GM12878 (cell line): ENCODE data around the gene TTI1. TPM values are rescaled to one million over a fixed set of nuclear protein-coding genes. Genes with fewer than 3 reads are reported as not detected.

ENCODE experiments used
- ATAC-seq: fragments of 200-7000 bp; cut with Tn5 transposase; 3 replicates; pipeline ENCODE4 v1.9.1; 2020; ENCODE audit warnings: mild to moderate bottlenecking, moderate library complexity
- BruUV-seq: library from RNA; stranded (reverse); fragments of 400-500 nt; replicated peaks from 2 replicates; lab custom pipeline; 2021; lab: Mats Ljungman, UMichigan
- CTCF ChIA-PET: fragments of 300-600 bp; sonication (Branson Sonifier 250); formaldehyde crosslinking; extraction: SDS; loops from one replicate; lab custom pipeline; 2021; ENCODE audit warnings: inconsistent platforms; lab: Yijun Ruan, JAX
- POLR2A ChIA-PET: fragments of 350-600 bp; formaldehyde crosslinking; extraction: SDS; loops from one replicate; lab custom pipeline; 2021; ENCODE audit warnings: inconsistent platforms; lab: Charles Lee
- RAD21 ChIA-PET: fragments of 300-600 bp; sonication (Branson Sonifier 250); formaldehyde crosslinking; loops from one replicate; lab custom pipeline; 2023; ENCODE audit warnings: antibody characterized with exemption; ENCODE audit not compliant: unreplicated experiment; lab: Charles Lee
- SMC1A ChIA-PET: fragments of 300-600 bp; sonication (Branson Sonifier 250); formaldehyde crosslinking; loops from one replicate; lab custom pipeline; 2023; ENCODE audit not compliant: unreplicated experiment, uncharacterized antibody; lab: Charles Lee
- DNase-seq: peaks from one replicate; pipeline ENCODE4 v3.0.0-alpha.2; 2011; ENCODE audit warnings: low read depth, low spot score
- FAIRE-seq: peaks from 3 replicates; lab custom pipeline; 2011; peaks lifted over from hg19 to GRCh38; lab: Jason Lieb, UNC
- H2AFZ ChIP-seq: 2 replicates; pipeline ENCODE4 v1.6.0; 2011; ENCODE audit warnings: low read depth, low read length, control low read depth; ENCODE audit not compliant: control insufficient read depth
- H3K27ac ChIP-seq: 2 replicates; pipeline ENCODE4 v1.5.1; 2011; ENCODE audit warnings: control low read depth; ENCODE audit not compliant: control insufficient read depth, insufficient read depth
- H3K27me3 ChIP-seq, 2 experiments: replicated peaks in 1 of 2; 2 replicates each; pipeline versions ENCODE4 v1.6.0 to v1.6.1; 2011; ENCODE audit warnings: low read length in 1 of 2; ENCODE audit not compliant: control insufficient read depth in 2 of 2, insufficient read depth in 2 of 2
- H3K36me3 ChIP-seq, 2 experiments: 2 replicates each; pipeline ENCODE4 v1.5.1; 2011; ENCODE audit warnings: low read length in 1 of 2; ENCODE audit not compliant: control insufficient read depth in 2 of 2, insufficient read depth in 2 of 2
- H3K4me1 ChIP-seq: 2 replicates; pipeline ENCODE4 v1.6.1; 2011; ENCODE audit warnings: mild to moderate bottlenecking, low read length, moderate library complexity, mixed read lengths; ENCODE audit not compliant: control insufficient read depth, insufficient read depth
- H3K4me2 ChIP-seq: 2 replicates; pipeline ENCODE4 v1.6.0; 2011; ENCODE audit warnings: control low read depth; ENCODE audit not compliant: control insufficient read depth, insufficient read depth
- H3K4me3 ChIP-seq: fragments of 200-600 bp; sonication (generic); 2 replicates; pipeline ENCODE4 v1.5.1; 2016
- H3K79me2 ChIP-seq: 2 replicates; pipeline ENCODE4 v1.6.0; 2011; ENCODE audit warnings: low read length; ENCODE audit not compliant: control insufficient read depth, insufficient read depth
- H3K9ac ChIP-seq: 2 replicates; pipeline ENCODE4 v1.8.0; 2011; ENCODE audit warnings: low read length, control low read depth, mixed read lengths; ENCODE audit not compliant: control insufficient read depth, insufficient read depth
- H3K9me3 ChIP-seq: replicated peaks from 3 replicates; pipeline ENCODE4 v1.5.1; 2011; ENCODE audit warnings: mild to moderate bottlenecking, low read length; ENCODE audit not compliant: control insufficient read depth, insufficient read depth
- H4K20me1 ChIP-seq: 2 replicates; pipeline ENCODE4 v1.6.0; 2011; ENCODE audit not compliant: control insufficient read depth, insufficient read depth
- BHLHE40 ChIP-seq, 2 experiments: fragments of 450-650 bp in 1 of 2; IDR thresholded peaks; 2 replicates each; pipeline ENCODE4 v1.6.1; 2011 to 2017; ENCODE audit warnings: low read depth in 2 of 2, borderline replicate concordance in 1 of 2, improper control_type of control experiment in 1 of 2, low read length in 1 of 2, mild to moderate bottlenecking in 1 of 2
- CHD1 ChIP-seq: IDR thresholded peaks from 2 replicates; pipeline ENCODE4 v1.6.1; 2012; ENCODE audit warnings: low read depth, low read length, improper control_type of control experiment
- GABPA ChIP-seq: IDR thresholded peaks from 2 replicates; pipeline ENCODE4 v1.6.1; 2014; ENCODE audit warnings: antibody characterized with exemption, low read depth, mild to moderate bottlenecking, inconsistent platforms
- HDAC2 ChIP-seq: fragments of 200-600 bp; sonication (generic); IDR thresholded peaks from 2 replicates; pipeline ENCODE4 v1.6.1; 2017
- MEF2B ChIP-seq: fragments of 450-650 bp; IDR thresholded peaks from 2 replicates; pipeline ENCODE4 v1.6.1; 2018; ENCODE audit warnings: mild to moderate bottlenecking, moderate library complexity; ENCODE audit not compliant: partially characterized antibody, poor library complexity, severe bottlenecking
- NBN ChIP-seq: fragments of 450-650 bp; IDR thresholded peaks from 2 replicates; pipeline ENCODE4 v1.6.1; 2016
- NFIC ChIP-seq: IDR thresholded peaks from 2 replicates; pipeline ENCODE4 v1.6.1; 2012; ENCODE audit warnings: low read depth, mild to moderate bottlenecking, inconsistent platforms, low read length, moderate library complexity
- PAX8 ChIP-seq: fragments of 450-650 bp; IDR thresholded peaks from 2 replicates; pipeline ENCODE4 v1.6.1; 2017; ENCODE audit warnings: mild to moderate bottlenecking, moderate library complexity
- SMAD1 ChIP-seq: fragments of 450-650 bp; IDR thresholded peaks from 2 replicates; pipeline ENCODE4 v1.6.1; 2018; ENCODE audit warnings: mild to moderate bottlenecking, low read depth; ENCODE audit not compliant: partially characterized antibody
- SMARCA5 ChIP-seq: fragments of 450-650 bp; IDR thresholded peaks from 2 replicates; pipeline ENCODE4 v1.6.1; 2017; ENCODE audit warnings: mild to moderate bottlenecking
- ZNF207 ChIP-seq: fragments of 450-650 bp; IDR thresholded peaks from 2 replicates; pipeline ENCODE4 v1.6.1; 2014; ENCODE audit warnings: antibody characterized with exemption, mild to moderate bottlenecking, borderline replicate concordance
- WGBS: methylation state at CpG from one replicate; pipeline ENCODE4 v1.1.6; 2016; ENCODE audit warnings: low lambda C conversion rate; ENCODE audit not compliant: insufficient replicate concordance, insufficient coverage; ENCODE audit errors: missing lambda C conversion rate; 5-methylcytosine and 5-hydroxymethylcytosine counted together
- in situ Hi-C: fragments of 300-500 bp; cut with MboI; formaldehyde crosslinking; loops from 9 replicates; pipeline ENCODE4 v1.14.3; 2018; ENCODE audit warnings: mixed read lengths
- intact Hi-C: fragments of 100-400 bp; cut with micrococcal nuclease; formaldehyde crosslinking; loops from one replicate; pipeline ENCODE4 v1.14.2; 2022; ENCODE audit not compliant: unreplicated experiment
- polyA plus RNA-seq, 11 experiments: library from polyadenylated mRNA; depleted of rRNA in 4 of 11; unstranded in 6 of 11; stranded (reverse) in 5 of 11; fragments of >200 nt; fragmentation: Nextera tagmentation in 4 of 11; fragmentation: Illumina TruSeq in 1 of 11; extraction: Ambion mirVana in 4 of 11; extraction: Trizol in 1 of 11; gene quantifications; 1 replicate in 1 of 11; 2 replicates in 10 of 11; pipeline versions ENCODE4 v1.2.1 to v1.2.3, GENCODE V29; 2011 to 2016; ENCODE audit warnings: inconsistent platforms in 2 of 11, missing spikeins in 2 of 11, low read depth in 1 of 11
- total RNA-seq, 4 experiments: library from RNA; depleted of rRNA in 3 of 4; stranded (reverse); fragments of >200 nt in 3 of 4; fragmentation: Illumina TruSeq in 1 of 4; extraction: Trizol in 1 of 4; gene quantifications; 2 replicates each; pipeline versions ENCODE4 v1.2.1 to v1.2.3, GENCODE V29; 2013 to 2021
- TF ChIP-seq, protein P1 (sequence below): IDR thresholded peaks from 2 replicates; pipeline ENCODE4 v1.6.1; 2012; ENCODE audit warnings: mild to moderate bottlenecking, low read depth, low read length
- TF ChIP-seq, protein P2 (sequence below): fragments of 450-650 bp; formaldehyde crosslinking; IDR thresholded peaks from 2 replicates; pipeline ENCODE4 v1.4.0; 2020; ENCODE audit warnings: mild to moderate bottlenecking, moderate library complexity
- TF ChIP-seq, protein P3 (sequence below): fragments of 450-650 bp; IDR thresholded peaks from 2 replicates; pipeline ENCODE4 v1.6.1; 2017; ENCODE audit warnings: low read depth, mild to moderate bottlenecking, moderate library complexity

The TTI1 gene
- total and polyA plus RNA-seq, 10 of the 15 experiments (the other 5 are each of a cell fraction or from before 2014, with no cell fraction given), result 5.3 to 44.6 (median 24.9) TPM

DNA sequence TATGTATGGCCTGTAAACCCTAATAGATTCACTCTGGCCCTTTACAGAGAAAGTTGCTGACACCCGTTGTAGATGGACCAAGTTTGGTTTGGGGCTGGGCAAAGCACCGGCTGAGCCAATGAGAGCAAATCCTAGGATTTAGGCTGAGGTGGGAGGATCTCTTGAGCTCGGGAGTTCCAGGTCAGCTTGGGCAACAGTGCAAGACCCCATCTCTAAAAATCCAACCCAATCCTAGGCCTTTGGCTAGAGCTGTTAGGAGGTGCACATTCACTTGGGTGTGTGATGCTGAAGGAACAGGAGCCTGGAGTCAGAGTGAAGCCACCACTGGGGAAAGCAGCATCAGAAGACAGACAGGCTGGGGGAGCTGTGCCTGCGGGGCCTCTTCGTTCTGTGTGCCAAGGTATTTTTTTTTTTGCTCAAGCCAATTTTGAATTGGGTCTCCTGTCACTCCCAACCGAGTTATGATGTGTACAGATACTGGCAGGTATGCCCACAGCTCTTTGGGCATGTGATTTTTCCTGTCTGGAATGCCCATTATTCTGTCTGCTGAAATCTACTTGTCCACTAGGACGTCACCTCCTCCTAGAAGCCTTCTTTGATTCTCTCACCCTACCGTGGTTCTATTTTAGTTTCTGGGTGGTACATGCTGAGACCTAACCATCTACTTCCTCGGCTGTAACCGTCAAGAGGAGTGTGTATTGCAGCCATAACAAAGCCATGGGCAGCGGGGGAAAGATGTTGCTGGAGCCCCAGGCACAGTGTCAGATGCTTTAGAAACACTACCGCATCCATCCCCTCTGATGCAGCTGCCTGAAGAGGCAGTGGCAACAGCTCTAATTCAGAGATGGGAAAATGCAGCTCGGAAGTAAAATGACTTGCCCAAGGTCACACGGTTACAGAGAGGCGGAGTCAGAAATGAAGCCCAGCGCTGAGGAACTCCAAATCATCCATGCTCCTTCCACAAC lies 54.0 kb downstream of the TTI1 start:
- Histone ChIP-seq H3K4me3 (no peak overlapping the region), H3K79me2 (no peaks in the 10 kb centered on the region), H3K9me3 (no peaks in the 10 kb centered on the region), H3K9ac (no peak overlapping the region), H3K36me3 (no peaks in the 10 kb centered on the region; a peak in 1 of 4 replicates), H3K27ac (no peak overlapping the region), H3K4me1 (no peaks in the 10 kb centered on the region), H2AFZ (no peak overlapping the region), H3K27me3 (no peaks in the 10 kb centered on the region), H3K4me2 (no peak overlapping the region), H4K20me1 (no peaks in the 10 kb centered on the region)
- ChIA-PET SMC1A (interaction anchor here (0.6 to 1.3 kb wide), 3 partner anchors 21 to 221 kb away, joined by 3 read pairs; no protein-coding TSS in a partner anchor), RAD21 (interaction anchor here (1.5 kb wide), 1 partner anchor 73 kb away, joined by 4 read pairs; no protein-coding TSS in a partner anchor), CTCF (interaction anchor here (0.7 to 1.4 kb wide), 2 partner anchors 13 to 264 kb away, joined by 3 read pairs; no protein-coding TSS in a partner anchor), POLR2A (no interaction called here)
- BruUV-seq, result no TSS peak
- ATAC-seq, result no peak
- intact Hi-C loops (no loop called here), in situ Hi-C loops (no loop called here)
- DNase-seq, result no peak
- WGBS, result 79% methylated on average over 16 of the region's 16 CpGs
- no peak for FAIRE-seq
- TF ChIP-seq GABPA (no peak), MEF2B (no peak), SMAD1 (no peak), PAX8 (no peak), NFIC (no peak), CHD1 (no peak), BHLHE40 (IDR thresholded peaks at IDR 0.05; ENCODE audit: borderline replicate concordance in 1 of 2, low read depth in 2 of 2, low read length in 1 of 2) (no peak), NBN (no peak), HDAC2 (no peak), ZNF207 (no peak), SMARCA5 (no peak)
- TF ChIP-seq, protein P1, sequence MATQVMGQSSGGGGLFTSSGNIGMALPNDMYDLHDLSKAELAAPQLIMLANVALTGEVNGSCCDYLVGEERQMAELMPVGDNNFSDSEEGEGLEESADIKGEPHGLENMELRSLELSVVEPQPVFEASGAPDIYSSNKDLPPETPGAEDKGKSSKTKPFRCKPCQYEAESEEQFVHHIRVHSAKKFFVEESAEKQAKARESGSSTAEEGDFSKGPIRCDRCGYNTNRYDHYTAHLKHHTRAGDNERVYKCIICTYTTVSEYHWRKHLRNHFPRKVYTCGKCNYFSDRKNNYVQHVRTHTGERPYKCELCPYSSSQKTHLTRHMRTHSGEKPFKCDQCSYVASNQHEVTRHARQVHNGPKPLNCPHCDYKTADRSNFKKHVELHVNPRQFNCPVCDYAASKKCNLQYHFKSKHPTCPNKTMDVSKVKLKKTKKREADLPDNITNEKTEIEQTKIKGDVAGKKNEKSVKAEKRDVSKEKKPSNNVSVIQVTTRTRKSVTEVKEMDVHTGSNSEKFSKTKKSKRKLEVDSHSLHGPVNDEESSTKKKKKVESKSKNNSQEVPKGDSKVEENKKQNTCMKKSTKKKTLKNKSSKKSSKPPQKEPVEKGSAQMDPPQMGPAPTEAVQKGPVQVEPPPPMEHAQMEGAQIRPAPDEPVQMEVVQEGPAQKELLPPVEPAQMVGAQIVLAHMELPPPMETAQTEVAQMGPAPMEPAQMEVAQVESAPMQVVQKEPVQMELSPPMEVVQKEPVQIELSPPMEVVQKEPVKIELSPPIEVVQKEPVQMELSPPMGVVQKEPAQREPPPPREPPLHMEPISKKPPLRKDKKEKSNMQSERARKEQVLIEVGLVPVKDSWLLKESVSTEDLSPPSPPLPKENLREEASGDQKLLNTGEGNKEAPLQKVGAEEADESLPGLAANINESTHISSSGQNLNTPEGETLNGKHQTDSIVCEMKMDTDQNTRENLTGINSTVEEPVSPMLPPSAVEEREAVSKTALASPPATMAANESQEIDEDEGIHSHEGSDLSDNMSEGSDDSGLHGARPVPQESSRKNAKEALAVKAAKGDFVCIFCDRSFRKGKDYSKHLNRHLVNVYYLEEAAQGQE, result no peak
- TF ChIP-seq, protein P2, sequence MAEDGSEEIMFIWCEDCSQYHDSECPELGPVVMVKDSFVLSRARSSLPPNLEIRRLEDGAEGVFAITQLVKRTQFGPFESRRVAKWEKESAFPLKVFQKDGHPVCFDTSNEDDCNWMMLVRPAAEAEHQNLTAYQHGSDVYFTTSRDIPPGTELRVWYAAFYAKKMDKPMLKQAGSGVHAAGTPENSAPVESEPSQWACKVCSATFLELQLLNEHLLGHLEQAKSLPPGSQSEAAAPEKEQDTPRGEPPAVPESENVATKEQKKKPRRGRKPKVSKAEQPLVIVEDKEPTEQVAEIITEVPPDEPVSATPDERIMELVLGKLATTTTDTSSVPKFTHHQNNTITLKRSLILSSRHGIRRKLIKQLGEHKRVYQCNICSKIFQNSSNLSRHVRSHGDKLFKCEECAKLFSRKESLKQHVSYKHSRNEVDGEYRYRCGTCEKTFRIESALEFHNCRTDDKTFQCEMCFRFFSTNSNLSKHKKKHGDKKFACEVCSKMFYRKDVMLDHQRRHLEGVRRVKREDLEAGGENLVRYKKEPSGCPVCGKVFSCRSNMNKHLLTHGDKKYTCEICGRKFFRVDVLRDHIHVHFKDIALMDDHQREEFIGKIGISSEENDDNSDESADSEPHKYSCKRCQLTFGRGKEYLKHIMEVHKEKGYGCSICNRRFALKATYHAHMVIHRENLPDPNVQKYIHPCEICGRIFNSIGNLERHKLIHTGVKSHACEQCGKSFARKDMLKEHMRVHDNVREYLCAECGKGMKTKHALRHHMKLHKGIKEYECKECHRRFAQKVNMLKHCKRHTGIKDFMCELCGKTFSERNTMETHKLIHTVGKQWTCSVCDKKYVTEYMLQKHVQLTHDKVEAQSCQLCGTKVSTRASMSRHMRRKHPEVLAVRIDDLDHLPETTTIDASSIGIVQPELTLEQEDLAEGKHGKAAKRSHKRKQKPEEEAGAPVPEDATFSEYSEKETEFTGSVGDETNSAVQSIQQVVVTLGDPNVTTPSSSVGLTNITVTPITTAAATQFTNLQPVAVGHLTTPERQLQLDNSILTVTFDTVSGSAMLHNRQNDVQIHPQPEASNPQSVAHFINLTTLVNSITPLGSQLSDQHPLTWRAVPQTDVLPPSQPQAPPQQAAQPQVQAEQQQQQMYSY (CRISPR knock-in tag), result no peak
- TF ChIP-seq, protein P3, sequence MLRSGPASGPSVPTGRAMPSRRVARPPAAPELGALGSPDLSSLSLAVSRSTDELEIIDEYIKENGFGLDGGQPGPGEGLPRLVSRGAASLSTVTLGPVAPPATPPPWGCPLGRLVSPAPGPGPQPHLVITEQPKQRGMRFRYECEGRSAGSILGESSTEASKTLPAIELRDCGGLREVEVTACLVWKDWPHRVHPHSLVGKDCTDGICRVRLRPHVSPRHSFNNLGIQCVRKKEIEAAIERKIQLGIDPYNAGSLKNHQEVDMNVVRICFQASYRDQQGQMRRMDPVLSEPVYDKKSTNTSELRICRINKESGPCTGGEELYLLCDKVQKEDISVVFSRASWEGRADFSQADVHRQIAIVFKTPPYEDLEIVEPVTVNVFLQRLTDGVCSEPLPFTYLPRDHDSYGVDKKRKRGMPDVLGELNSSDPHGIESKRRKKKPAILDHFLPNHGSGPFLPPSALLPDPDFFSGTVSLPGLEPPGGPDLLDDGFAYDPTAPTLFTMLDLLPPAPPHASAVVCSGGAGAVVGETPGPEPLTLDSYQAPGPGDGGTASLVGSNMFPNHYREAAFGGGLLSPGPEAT, result no peak
